Smooth muscle cell (in vitro differentiated cells): ENCODE results near the gene ABCA13. TPM values are rescaled to one million over a fixed set of nuclear protein-coding genes. Genes with fewer than 3 reads are reported as not detected.
A peak's percentile ranks its signal among the peaks of the same experiment; 100 is the strongest.

Source experiments
- DNase-seq: peaks from one replicate; lab custom pipeline; 2025; ENCODE audit not compliant: unreplicated experiment; lab: John Stamatoyannopoulos, UW
- H2AFZ ChIP-seq: fragments of 200-600 bp; sonication (generic); 2 replicates; pipeline ENCODE4 v1.6.0; 2016; ENCODE audit warnings: antibody characterized with exemption, low read depth, mild to moderate bottlenecking
- H3F3A ChIP-seq: fragments of 200-600 bp; sonication (generic); 2 replicates; pipeline ENCODE4 v1.6.0; 2017; ENCODE audit warnings: antibody characterized with exemption, low read depth
- H3K27ac ChIP-seq: fragments of 200-600 bp; sonication (generic); 2 replicates; pipeline ENCODE4 v1.5.1; 2016; ENCODE audit warnings: low read depth, mild to moderate bottlenecking
- H3K27me3 ChIP-seq: fragments of 200-600 bp; sonication (generic); 2 replicates; pipeline ENCODE4 v1.6.1; 2016; ENCODE audit warnings: low read depth, mild to moderate bottlenecking
- H3K36me3 ChIP-seq: fragments of 200-600 bp; sonication (generic); 2 replicates; pipeline ENCODE4 v1.5.1; 2016; ENCODE audit warnings: low read depth
- H3K4me1 ChIP-seq: fragments of 200-600 bp; sonication (generic); 2 replicates; pipeline ENCODE4 v1.5.1; 2016; ENCODE audit warnings: low read depth
- H3K4me2 ChIP-seq: fragments of 200-600 bp; sonication (generic); 2 replicates; pipeline ENCODE4 v1.6.0; 2016; ENCODE audit warnings: mild to moderate bottlenecking
- H3K4me3 ChIP-seq: fragments of 200-600 bp; sonication (generic); 2 replicates; pipeline ENCODE4 v1.5.1; 2016; ENCODE audit warnings: mild to moderate bottlenecking
- H3K79me2 ChIP-seq: fragments of 200-600 bp; sonication (generic); 2 replicates; pipeline ENCODE4 v1.6.0; 2016; ENCODE audit warnings: low read depth, mild to moderate bottlenecking
- H3K9ac ChIP-seq: fragments of 200-600 bp; sonication (generic); 2 replicates; pipeline ENCODE4 v1.6.0; 2016; ENCODE audit warnings: low read depth
- H3K9me3 ChIP-seq: fragments of 200-600 bp; sonication (generic); replicated peaks from 2 replicates; pipeline ENCODE4 v1.5.1; 2016; ENCODE audit warnings: low read depth
- H4K20me1 ChIP-seq: fragments of 200-600 bp; sonication (generic); 2 replicates; pipeline ENCODE4 v1.6.0; 2016; ENCODE audit warnings: low read depth
- CTCF ChIP-seq: fragments of 200-600 bp; sonication (generic); IDR thresholded peaks from 2 replicates; pipeline ENCODE4 v1.5.1; 2017; ENCODE audit warnings: borderline replicate concordance, mild to moderate bottlenecking, antibody characterized with exemption; ENCODE audit not compliant: insufficient read depth, poor library complexity, severe bottlenecking
- WGBS: methylation state at CpG from one replicate; pipeline ENCODE4 v1.1.7; 2016; ENCODE audit warnings: low lambda C conversion rate; 5-methylcytosine and 5-hydroxymethylcytosine counted together
- polyA plus RNA-seq: library from polyadenylated mRNA; unstranded; fragments of >200 nt; fragmentation: Nextera tagmentation; extraction: Ambion mirVana; gene quantifications from 2 replicates; pipeline ENCODE4 v1.2.1, GENCODE V29; 2016
- total RNA-seq: library from RNA; depleted of rRNA; stranded (reverse); fragments of >200 nt; gene quantifications from 2 replicates; pipeline ENCODE4 v1.2.3, GENCODE V29; 2014

Gene ABCA13
- total and polyA plus RNA-seq, 2 experiments from 2014 or later, result not detected

DNA sequence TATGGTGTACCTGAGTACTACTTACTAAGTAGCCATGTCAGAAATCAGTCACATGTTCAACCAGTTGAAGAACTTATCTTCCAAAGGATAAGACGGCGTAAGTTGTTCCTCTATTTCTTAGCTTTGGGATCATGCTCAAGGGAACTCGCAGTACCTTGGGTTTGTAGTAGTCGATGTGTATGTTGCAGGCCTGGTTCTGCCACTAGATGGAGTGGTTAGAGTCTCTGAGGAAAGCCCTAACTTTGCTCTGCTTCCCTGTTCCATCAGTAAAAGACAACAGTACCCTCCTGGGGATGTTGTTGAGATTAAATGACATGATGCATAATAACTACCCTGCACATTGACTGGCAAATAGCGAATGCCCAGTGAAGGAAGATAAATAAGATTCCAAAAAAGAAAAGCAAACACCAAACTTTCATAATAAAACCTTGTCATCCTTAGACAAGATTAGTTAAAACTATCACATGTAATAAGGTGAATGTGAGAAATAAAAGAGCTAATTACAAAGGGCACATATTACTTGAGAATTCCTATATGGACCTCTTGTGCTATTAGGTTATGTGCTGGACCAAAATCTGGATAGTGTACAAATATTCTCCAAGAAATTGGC lies 165.9 kb downstream of the ABCA13 start:
- H4K20me1 ChIP-seq, result no peaks in the 10 kb centered on the region
- H3K4me1 ChIP-seq, result no peaks in the 10 kb centered on the region
- no peak overlapping the region for H3K4me3 ChIP-seq
- WGBS, result 49% methylated on average over 5 of the region's 5 CpGs
- H3K27ac ChIP-seq, result no peak overlapping the region
- peak; percentile 60 for TF ChIP-seq CTCF
- H3K9ac ChIP-seq, result no peak overlapping the region
- H3K79me2 ChIP-seq, result no peaks in the 10 kb centered on the region
- no peak overlapping the region for H2AFZ ChIP-seq
- H3K36me3 ChIP-seq, result no peaks in the 10 kb centered on the region
- no peak overlapping the region for H3K4me2 ChIP-seq
- H3F3A ChIP-seq, result no peaks in the 10 kb centered on the region
- H3K27me3 ChIP-seq, result no peaks in the 10 kb centered on the region
- no peaks in the 10 kb centered on the region for H3K9me3 ChIP-seq
- DNase-seq, result no peak

DNA sequence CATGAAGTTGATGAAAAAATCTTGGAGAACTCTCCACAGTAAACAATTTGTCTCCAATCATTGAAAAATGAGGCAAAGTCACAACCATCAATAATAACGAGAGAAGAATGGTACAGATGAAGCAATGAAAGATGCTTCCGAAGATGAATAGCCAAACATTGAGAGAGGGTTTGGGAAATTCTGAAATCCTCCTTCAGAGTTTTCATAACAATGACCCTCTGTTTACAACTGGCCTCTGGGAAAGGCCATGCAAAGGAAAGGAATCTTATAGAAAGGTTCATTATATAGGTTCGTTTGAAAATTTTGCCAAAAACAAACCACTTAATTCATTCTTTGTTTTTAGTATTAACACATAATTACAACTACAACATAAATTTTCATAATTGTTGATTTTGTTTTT lies 166.5 kb downstream of the ABCA13 start:
- Histone ChIP-seq H3K9me3 (no peaks in the 10 kb centered on the region), H3K27me3 (no peaks in the 10 kb centered on the region), H3K9ac (no peak overlapping the region), H4K20me1 (no peaks in the 10 kb centered on the region), H3K36me3 (no peaks in the 10 kb centered on the region), H3K79me2 (no peaks in the 10 kb centered on the region), H3F3A (no peaks in the 10 kb centered on the region), H3K27ac (no peak overlapping the region), H2AFZ (no peak overlapping the region), H3K4me3 (no peak overlapping the region), H3K4me1 (no peaks in the 10 kb centered on the region), H3K4me2 (no peak overlapping the region)
- 72% methylated on average over 3 of the region's 3 CpGs for WGBS
- no peak for TF ChIP-seq CTCF
- DNase-seq, result no peak

DNA sequence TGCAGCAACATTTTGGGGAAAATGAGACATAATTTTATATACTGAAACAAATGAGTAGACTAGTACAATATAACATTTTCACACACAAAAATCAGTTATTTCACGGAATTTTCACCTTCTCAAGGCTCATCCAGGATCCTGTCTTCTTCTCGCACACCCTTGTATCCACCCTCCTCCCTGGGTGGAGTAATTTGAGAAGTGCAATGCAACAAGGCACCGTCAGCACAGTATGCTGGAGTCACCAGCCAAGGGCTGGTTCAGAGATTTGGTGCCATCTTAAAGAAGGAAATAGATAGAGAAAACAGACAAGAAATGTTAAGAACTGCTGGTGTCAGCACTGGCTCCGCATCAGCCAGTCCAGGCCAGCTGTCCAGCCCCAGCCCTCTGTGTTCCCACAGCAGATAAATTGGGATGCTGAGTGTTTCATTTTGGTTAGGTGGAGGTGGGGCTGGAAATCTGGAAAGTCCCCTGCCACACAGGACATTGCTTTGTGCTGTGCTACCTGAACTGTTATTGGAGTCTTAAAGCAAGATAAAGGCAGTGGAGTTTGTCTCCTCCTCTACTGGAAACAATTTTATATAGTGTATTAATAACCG lies 176.1 kb downstream of the ABCA13 start:
- H3K9ac ChIP-seq, result no peak overlapping the region
- no peak overlapping the region for H3K4me3 ChIP-seq
- no peaks in the 10 kb centered on the region for H3K9me3 ChIP-seq
- H4K20me1 ChIP-seq, result no peaks in the 10 kb centered on the region
- TF ChIP-seq CTCF, result no peak
- WGBS, result 90% methylated on average over 5 of the region's 5 CpGs
- H3F3A ChIP-seq, result no peaks in the 10 kb centered on the region
- H3K4me1 ChIP-seq, result no peaks in the 10 kb centered on the region
- H3K36me3 ChIP-seq, result no peaks in the 10 kb centered on the region
- no peak overlapping the region for H3K4me2 ChIP-seq
- no peak overlapping the region for H2AFZ ChIP-seq
- no peak overlapping the region for H3K27ac ChIP-seq
- no peaks in the 10 kb centered on the region for H3K79me2 ChIP-seq
- no peaks in the 10 kb centered on the region for H3K27me3 ChIP-seq
- DNase-seq, result no peak

- Histone ChIP-seq H3K9ac (no peak overlapping the region), H2AFZ (no peak overlapping the region), H3K27me3 (no peaks in the 10 kb centered on the region), H3K79me2 (no peaks in the 10 kb centered on the region), H4K20me1 (no peaks in the 10 kb centered on the region), H3K27ac (no peak overlapping the region), H3K4me1 (no peaks in the 10 kb centered on the region), H3K36me3 (no peaks in the 10 kb centered on the region), H3F3A (no peaks in the 10 kb centered on the region), H3K4me2 (no peak overlapping the region), H3K4me3 (no peak overlapping the region), H3K9me3 (no peaks in the 10 kb centered on the region)
- no peak for DNase-seq
- no peak for TF ChIP-seq CTCF
- 95% methylated on average over 7 of the region's 7 CpGs for WGBS
Measured at GRCh38 chr7:48350515-48350914, 179.3 kb downstream of the ABCA13 start.
